RWPE2 (cell line): ENCODE data around the gene SIRT2.

Experiments used
- ATAC-seq: fragments of 200-7000 bp; cut with Tn5 transposase; 3 replicates; pipeline ENCODE4 v1.9.1; 2021; ENCODE audit warnings: low read depth
- DNase-seq: peaks from one replicate; pipeline ENCODE4 v3.0.0-alpha.2; 2020; ENCODE audit warnings: low spot score
- H3K27ac ChIP-seq: fragments of 450-650 bp; 2 replicates; pipeline ENCODE4 v1.5.1; 2017; ENCODE audit warnings: mild to moderate bottlenecking; ENCODE audit not compliant: poor library complexity, severe bottlenecking
- H3K27me3 ChIP-seq: fragments of 250-450 bp; sonication (Bioruptor Pico); 2 replicates; pipeline ENCODE4 v1.5.1; 2021; ENCODE audit warnings: mild to moderate bottlenecking, moderate library complexity; ENCODE audit not compliant: insufficient read depth, poor library complexity, severe bottlenecking
- H3K36me3 ChIP-seq: fragments of 250-450 bp; sonication (Bioruptor Pico); 2 replicates; pipeline ENCODE4 v1.5.1; 2020; ENCODE audit warnings: low read depth, mild to moderate bottlenecking, moderate library complexity
- H3K4me1 ChIP-seq: fragments of 250-450 bp; sonication (Bioruptor Pico); 2 replicates; pipeline ENCODE4 v1.5.1; 2021; ENCODE audit warnings: mild to moderate bottlenecking, moderate library complexity; ENCODE audit not compliant: insufficient read depth, poor library complexity, severe bottlenecking
- H3K4me3 ChIP-seq: fragments of 250-450 bp; sonication (Bioruptor Pico); 2 replicates; pipeline ENCODE4 v1.5.1; 2021; ENCODE audit warnings: mild to moderate bottlenecking, moderate library complexity; ENCODE audit not compliant: severe bottlenecking
- H3K9me3 ChIP-seq: fragments of 250-450 bp; sonication (Bioruptor Pico); 2 replicates; pipeline ENCODE4 v1.5.1; 2021; ENCODE audit warnings: mild to moderate bottlenecking, moderate library complexity; ENCODE audit not compliant: severe bottlenecking
- TF ChIP-seq, protein P1 (sequence below): fragments of 450-650 bp; IDR thresholded peaks from one replicate; pipeline ENCODE4 v1.5.1; 2017; ENCODE audit warnings: mild to moderate bottlenecking, moderate library complexity; ENCODE audit not compliant: poor library complexity, severe bottlenecking

The SIRT2 gene

GRCh38 chr19:38883286-38883685 lies 16.1 kb downstream of the SIRT2 start:
- DNase-seq (no peak), ATAC-seq (no peak)
- Histone ChIP-seq H3K36me3 (no peaks in the 10 kb centered on the region), H3K4me1 (peaks cover 1% of the 10 kb centered on the region), H3K27ac (no peak overlapping the region), H3K9me3 (no peaks in the 10 kb centered on the region), H3K27me3 (no peaks in the 10 kb centered on the region), H3K4me3 (no peak overlapping the region)
- TF ChIP-seq, protein P1, sequence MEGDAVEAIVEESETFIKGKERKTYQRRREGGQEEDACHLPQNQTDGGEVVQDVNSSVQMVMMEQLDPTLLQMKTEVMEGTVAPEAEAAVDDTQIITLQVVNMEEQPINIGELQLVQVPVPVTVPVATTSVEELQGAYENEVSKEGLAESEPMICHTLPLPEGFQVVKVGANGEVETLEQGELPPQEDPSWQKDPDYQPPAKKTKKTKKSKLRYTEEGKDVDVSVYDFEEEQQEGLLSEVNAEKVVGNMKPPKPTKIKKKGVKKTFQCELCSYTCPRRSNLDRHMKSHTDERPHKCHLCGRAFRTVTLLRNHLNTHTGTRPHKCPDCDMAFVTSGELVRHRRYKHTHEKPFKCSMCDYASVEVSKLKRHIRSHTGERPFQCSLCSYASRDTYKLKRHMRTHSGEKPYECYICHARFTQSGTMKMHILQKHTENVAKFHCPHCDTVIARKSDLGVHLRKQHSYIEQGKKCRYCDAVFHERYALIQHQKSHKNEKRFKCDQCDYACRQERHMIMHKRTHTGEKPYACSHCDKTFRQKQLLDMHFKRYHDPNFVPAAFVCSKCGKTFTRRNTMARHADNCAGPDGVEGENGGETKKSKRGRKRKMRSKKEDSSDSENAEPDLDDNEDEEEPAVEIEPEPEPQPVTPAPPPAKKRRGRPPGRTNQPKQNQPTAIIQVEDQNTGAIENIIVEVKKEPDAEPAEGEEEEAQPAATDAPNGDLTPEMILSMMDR: no peak

GRCh38 chr19:38880882-38881609 lies 18.4 kb downstream of the SIRT2 start:
- H3K9me3 ChIP-seq: no peaks in the 10 kb centered on the region
- DNase-seq: no peak
- H3K4me3 ChIP-seq: no peak overlapping the region
- H3K36me3 ChIP-seq: no peaks in the 10 kb centered on the region
- peaks cover 4% of the 10 kb centered on the region for H3K4me1 ChIP-seq
- TF ChIP-seq, protein P1: no peak
- no peak overlapping the region for H3K27ac ChIP-seq
- no peaks in the 10 kb centered on the region for H3K27me3 ChIP-seq
- no peak for ATAC-seq

DNA sequence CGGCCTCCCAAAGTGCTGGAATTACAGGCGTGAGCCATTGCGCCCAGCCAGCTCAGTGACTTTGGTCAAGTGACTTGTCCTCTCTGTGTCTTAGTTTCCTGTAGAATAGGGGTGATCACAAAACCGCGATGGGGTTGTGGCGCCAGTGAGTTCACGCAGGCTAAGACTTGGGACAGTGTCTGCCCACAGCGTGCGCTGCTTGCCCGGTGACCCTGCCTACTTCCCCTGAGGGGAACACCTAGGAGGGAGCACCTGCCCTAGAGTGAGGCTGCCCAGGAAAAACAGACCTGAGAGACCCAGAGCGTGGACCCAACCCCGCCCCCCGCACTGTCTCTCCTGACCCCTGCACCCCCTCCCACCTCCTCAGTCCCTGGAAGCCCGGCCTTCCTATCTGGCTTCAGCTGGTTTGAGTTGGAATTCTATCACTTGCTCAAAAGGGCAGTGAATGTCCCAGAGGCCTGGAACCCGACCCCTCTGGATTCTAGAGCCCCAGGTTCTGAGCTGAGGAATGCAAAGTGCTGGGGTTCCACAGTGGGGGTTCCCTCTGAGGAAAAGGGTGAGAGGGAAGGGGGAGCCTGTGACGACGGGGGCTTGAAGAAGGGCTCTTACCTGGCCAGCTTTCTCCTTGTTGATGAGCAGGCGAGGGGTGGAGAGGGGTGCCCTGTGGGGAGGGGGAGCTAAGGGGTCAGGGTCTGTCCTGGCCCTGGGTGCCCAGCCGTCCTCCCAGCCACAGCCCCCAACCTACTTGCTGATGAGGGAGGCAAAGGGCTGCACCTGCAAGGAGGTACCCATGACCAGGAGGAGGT lies 19.1 kb downstream of the SIRT2 start:
- no peaks in the 10 kb centered on the region for H3K9me3 ChIP-seq
- ATAC-seq (no peak), DNase-seq (no peak)
- no peaks in the 10 kb centered on the region for H3K36me3 ChIP-seq
- H3K27me3 ChIP-seq: no peaks in the 10 kb centered on the region
- no peak overlapping the region for H3K4me3 ChIP-seq
- H3K27ac ChIP-seq: no peak overlapping the region
- H3K4me1 ChIP-seq: peaks cover 4% of the 10 kb centered on the region
- TF ChIP-seq, protein P1: no peak

DNA sequence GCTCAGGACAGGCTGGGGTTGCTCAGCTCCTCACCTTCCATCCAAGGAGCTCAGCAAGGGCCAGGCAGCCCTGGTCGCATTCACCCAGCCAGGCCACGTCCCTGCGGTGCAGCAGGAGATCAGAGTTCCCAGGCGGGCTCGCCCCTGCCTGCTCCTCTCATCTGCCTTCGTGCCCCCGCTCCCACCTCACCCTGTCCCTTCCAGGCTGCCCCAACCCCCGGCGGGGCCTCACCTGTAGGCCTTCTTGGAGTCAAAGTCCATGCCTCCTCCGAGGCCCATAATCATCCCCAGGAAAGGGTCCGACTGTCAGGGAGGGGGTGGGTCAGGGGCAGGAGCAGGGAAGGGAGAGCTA lies 20.0 kb downstream of the SIRT2 start:
- Histone ChIP-seq H3K27me3 (no peaks in the 10 kb centered on the region), H3K4me1 (peaks cover 4% of the 10 kb centered on the region), H3K9me3 (no peaks in the 10 kb centered on the region), H3K36me3 (no peaks in the 10 kb centered on the region), H3K4me3 (no peak overlapping the region), H3K27ac (no peak overlapping the region)
- DNase-seq (no peak), ATAC-seq (no peak)
- TF ChIP-seq, protein P1: no peak
